Choroid plexus epithelial cell (primary cell): ENCODE data around the gene LASP1.

Experiments used
- DNase-seq: peaks from one replicate; pipeline ENCODE4 v3.0.0-alpha.2; 2010; ENCODE audit warnings: low read depth
- H3K4me3 ChIP-seq: 2 replicates; pipeline ENCODE4 v1.5.1; 2011; ENCODE audit warnings: low read depth, mild to moderate bottlenecking, control low read depth, low read length, moderate library complexity
- CTCF ChIP-seq: conservative IDR thresholded peaks from 2 replicates; pipeline ENCODE4 v1.5.1; 2011; ENCODE audit warnings: low read depth, mild to moderate bottlenecking, control low read depth, inconsistent platforms, low read length, moderate library complexity

LASP1 gene

GRCh38 chr17:38885728-38886642 is 16.1 kb downstream of the LASP1 start:
- TF ChIP-seq CTCF, result no peak
- DNase-seq, result peak; percentile 77
- H3K4me3 ChIP-seq, result no peak overlapping the region

GRCh38 chr17:38886643-38887010 is 16.8 kb downstream of the LASP1 start:
- no peak for TF ChIP-seq CTCF
- no peak overlapping the region for H3K4me3 ChIP-seq
- DNase-seq, result no peak

- DNase-seq, result no peak
- no peak overlapping the region for H3K4me3 ChIP-seq
- no peak for TF ChIP-seq CTCF
Measured at GRCh38 chr17:38888842-38889241, 19.0 kb downstream of the LASP1 start.

GRCh38 chr17:38889745-38890409 is 20.0 kb downstream of the LASP1 start:
- no peak for DNase-seq
- no peak for TF ChIP-seq CTCF
- H3K4me3 ChIP-seq, result no peak overlapping the region

- TF ChIP-seq CTCF, result no peak
- no peak overlapping the region for H3K4me3 ChIP-seq
- no peak for DNase-seq
Measured at GRCh38 chr17:38890410-38890746, 20.5 kb downstream of the LASP1 start.

GRCh38 chr17:38891441-38891840 is 21.6 kb downstream of the LASP1 start:
- DNase-seq, result no peak
- H3K4me3 ChIP-seq, result no peak overlapping the region
- no peak for TF ChIP-seq CTCF

GRCh38 chr17:38892083-38892482 is 22.2 kb downstream of the LASP1 start:
- DNase-seq, result no peak
- H3K4me3 ChIP-seq, result no peak overlapping the region
- no peak for TF ChIP-seq CTCF
